ENCODE measurements around the gene CSMD2.

CSMD2 gene

GRCh38 chr1:33633019-33633801 is 531.8 kb downstream of the CSMD2 start:
- DNase-seq (ENCODE audit: low read depth), result peak; percentile 64
- TF ChIP-seq CTCF (IDR thresholded peaks at IDR 0.05; ENCODE audit: control insufficient read depth, extremely low read depth, insufficient read depth), result peak; percentile 100
- H3K4me3 ChIP-seq (ENCODE audit: low read depth, low read length), result no peak overlapping the region

DNA sequence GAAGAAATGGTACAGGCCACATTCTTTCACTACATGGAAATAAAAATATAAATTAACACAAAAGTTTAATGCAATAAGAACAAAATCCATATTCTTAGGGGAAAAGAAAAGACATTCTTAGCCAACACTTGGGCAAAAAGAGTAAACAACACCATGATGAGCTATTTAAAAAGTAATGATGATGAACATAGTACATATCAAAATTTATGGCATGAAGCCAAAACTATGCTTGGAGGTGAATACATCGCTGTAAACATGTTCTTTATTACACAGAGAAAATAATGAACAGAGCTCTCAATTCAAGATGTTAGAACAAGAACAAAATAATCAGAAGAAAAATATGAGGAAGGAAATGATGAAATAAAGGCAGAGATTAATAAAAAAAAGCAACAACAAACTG is 534.3 kb downstream of the CSMD2 start:
- no peak overlapping the region for H3K4me3 ChIP-seq (ENCODE audit: low read depth, low read length)
- no peak for DNase-seq (ENCODE audit: low read depth)
- no peak for TF ChIP-seq CTCF (IDR thresholded peaks at IDR 0.05; ENCODE audit: control insufficient read depth, extremely low read depth, insufficient read depth)

DNA sequence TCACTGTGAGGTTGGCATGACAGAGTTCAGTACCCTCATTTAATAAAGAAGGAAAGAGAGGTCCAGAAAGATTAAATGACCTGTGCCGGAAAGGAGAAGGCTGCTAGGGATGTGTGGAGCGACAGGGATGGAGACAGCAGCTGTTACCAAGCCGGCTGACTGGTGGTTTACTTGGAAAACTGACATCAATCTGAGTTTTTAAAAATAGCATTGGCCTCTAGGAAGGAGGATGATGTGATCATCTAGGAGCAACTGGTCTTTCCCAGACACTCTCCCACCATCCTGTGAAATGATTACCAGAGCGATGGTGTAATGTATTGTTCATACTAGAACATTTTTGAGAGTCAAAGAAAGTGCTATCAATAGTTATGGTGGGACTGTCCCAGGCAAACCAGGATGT is 538.2 kb downstream of the CSMD2 start:
- DNase-seq (ENCODE audit: low read depth), result no peak
- TF ChIP-seq CTCF (IDR thresholded peaks at IDR 0.05; ENCODE audit: control insufficient read depth, extremely low read depth, insufficient read depth), result no peak
- no peak overlapping the region for H3K4me3 ChIP-seq (ENCODE audit: low read depth, low read length)

DNA sequence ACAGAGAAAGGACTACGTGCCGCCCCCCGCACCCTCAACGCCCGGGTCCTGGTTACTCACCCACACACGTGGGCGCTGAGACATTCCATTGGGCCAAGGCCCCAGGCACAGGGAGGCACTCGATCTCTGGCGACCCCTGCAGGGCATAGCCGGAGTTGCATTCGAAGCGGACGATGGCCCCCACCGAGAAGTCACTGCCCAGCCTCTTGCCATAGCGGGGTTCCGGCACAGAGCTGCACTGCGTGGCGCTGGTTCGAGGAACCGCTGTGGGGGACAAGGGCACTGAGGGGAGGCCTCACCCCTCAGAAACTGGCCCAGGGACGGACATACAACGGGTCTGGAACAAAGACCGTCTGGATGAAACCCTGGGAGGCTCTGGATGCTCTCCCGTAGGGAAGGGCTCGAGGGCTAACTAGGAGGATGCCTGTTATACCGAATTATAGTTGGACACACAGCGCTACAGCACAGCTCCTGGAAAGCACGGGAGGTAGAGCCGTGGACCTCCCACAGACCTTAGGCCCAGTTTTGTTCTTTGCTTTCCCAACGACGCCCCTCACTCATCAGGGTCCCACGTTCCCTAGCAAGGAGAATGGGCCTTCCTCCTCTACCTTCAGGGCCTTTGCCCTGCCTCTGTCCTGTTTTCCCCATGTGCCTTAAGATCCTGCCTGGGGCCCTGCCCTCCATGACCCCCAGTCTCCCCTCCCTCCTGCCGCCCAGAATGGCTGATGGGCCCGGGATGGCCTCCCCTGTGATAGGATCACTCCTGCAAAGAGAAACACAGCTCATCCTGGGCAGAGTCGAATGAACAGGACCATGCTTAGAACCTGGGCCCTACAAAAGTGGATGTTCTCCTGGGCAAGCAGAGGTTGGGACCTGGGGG is 539.8 kb downstream of the CSMD2 start:
- no peak for DNase-seq (ENCODE audit: low read depth)
- H3K4me3 ChIP-seq (ENCODE audit: low read depth, low read length), result no peak overlapping the region
- peak; percentile 36 for TF ChIP-seq CTCF (IDR thresholded peaks at IDR 0.05; ENCODE audit: control insufficient read depth, extremely low read depth, insufficient read depth)

DNA sequence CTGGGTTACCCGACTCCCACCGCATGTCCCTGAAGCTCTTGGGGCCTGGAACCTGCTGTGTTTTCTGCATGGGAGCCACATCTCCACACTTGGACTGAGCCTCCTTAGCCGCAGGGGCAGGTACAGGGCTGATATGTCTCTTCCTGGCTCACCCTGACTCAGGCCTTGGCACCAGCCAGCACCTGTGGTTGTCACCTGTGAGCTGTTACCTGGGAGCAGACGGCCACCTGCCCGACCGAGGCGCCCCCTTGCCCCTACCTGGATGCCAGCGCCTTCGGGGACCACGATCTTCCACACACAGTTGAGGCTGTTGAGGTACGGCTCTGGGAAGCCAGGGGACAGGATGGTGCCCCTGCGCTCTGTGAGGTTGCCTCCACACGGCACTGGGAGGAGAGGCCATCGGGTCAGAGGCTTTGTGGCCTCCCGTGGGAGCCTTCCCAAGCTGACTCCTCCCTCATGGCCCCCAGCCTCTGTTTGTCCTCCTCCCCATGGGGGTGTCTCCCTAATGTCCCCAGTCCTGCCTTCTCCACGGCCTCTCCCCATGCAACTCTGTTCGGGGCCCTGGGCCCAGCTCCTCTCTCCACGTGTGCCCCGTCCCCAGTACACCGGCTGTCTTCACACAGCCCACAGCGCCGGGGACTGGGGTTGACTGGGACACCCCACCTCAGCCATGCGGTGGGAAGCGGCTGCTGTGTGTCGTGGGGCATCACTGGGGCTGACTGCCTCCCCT is 540.6 kb downstream of the CSMD2 start:
- H3K4me3 ChIP-seq (ENCODE audit: low read depth, low read length), result no peak overlapping the region
- no peak for TF ChIP-seq CTCF (IDR thresholded peaks at IDR 0.05; ENCODE audit: control insufficient read depth, extremely low read depth, insufficient read depth)
- DNase-seq (ENCODE audit: low read depth), result no peak

- no peak for TF ChIP-seq CTCF (IDR thresholded peaks at IDR 0.05; ENCODE audit: control insufficient read depth, extremely low read depth, insufficient read depth)
Measured at GRCh38 chr1:33623811-33624210, 541.2 kb downstream of the CSMD2 start.

More at GRCh38 chr1:33623811-33624210, 541.2 kb downstream of the CSMD2 start:
- no peak for DNase-seq (ENCODE audit: low read depth)
- no peak overlapping the region for H3K4me3 ChIP-seq (ENCODE audit: low read depth, low read length)

All from LNCaP clone FGC (cell line).